Measurements from ENCODE around the gene NRK.
"Not testable (repeated sequence)": the region's sequence is repeated elsewhere in the genome, so short reads cannot be mapped to it uniquely, and the experiment has no call there.

The NRK gene

GRCh38 chrX:105909576-105909975 lies 87.2 kb downstream of the NRK start:
- DNase-seq = no peak

GRCh38 chrX:105910563-105911105 lies 88.3 kb downstream of the NRK start:
- no peak for DNase-seq

- DNase-seq = no peak
Measured at GRCh38 chrX:105945266-105945665, 122.9 kb downstream of the NRK start.

DNA sequence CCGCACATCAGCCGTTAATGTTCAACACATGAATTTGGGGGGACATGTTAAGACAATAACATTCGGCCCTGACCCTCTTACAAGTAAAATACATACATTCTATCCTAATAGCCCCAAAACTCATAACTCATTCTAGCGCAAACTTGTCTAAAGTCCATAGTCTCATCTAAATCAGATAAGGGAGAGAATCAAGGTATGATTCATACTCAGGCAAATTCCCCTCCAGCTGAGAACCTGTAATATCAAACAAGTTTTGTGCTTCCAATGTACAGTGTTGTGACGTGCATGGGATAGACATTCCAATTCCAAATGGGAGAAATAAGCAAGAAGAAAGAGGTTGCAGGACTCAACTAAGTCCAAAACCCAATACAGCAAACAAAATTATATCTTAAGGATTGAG lies 147.1 kb downstream of the NRK start:
- no peak for DNase-seq

DNA sequence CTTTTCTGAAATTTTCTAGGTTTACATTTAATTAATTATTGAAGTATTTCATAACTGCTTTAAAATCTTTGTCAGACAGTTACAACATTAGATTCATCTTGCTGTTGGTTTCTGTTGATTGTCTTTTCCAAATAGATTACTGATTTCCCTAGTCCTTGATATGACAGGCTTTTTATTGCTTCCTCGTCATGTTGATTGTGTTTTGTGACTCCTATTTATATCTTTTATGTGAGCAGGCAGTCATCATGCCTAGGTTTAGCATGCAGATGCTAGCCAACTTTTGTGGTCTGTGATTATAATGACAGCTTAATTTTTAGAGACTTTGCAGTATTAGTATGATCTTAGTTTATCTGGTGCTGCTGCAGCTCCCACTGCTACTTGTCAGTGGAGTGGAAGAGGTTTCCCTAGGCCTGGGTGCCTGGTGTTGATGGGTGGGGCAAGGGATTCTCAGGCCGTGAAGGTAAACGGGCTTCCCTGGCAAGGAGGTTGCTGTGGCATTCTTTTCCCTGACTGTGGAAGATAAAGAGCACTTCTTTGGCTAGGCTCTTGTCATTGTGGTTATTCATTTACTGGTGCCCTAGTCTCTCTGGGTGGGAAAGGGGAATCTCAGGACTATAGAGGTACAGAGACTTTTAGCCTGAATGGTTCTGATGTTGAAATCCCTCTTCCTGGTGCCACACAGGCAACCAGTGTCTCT lies 150.5 kb downstream of the NRK start:
- DNase-seq = no peak

DNA sequence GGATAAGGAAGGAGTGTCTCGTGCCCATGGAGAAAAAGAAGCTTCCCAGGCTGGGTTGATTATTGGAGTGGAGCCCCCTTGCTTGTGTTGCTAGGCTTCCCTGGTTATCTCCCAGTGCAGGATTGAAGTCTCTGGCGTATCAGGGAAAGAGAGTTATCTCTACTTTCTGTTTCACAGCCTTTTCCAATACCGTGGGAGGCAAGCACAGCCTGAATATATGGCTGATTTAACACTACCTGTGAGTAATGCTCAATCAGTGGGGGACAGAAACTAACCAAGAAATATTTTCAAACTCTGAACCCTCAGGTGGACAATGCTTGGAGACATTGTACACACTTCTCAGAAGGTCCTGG lies 151.0 kb downstream of the NRK start:
- DNase-seq = no peak

GRCh38 chrX:105975382-105975781 lies 153.0 kb downstream of the NRK start:
- DNase-seq = no peak

DNA sequence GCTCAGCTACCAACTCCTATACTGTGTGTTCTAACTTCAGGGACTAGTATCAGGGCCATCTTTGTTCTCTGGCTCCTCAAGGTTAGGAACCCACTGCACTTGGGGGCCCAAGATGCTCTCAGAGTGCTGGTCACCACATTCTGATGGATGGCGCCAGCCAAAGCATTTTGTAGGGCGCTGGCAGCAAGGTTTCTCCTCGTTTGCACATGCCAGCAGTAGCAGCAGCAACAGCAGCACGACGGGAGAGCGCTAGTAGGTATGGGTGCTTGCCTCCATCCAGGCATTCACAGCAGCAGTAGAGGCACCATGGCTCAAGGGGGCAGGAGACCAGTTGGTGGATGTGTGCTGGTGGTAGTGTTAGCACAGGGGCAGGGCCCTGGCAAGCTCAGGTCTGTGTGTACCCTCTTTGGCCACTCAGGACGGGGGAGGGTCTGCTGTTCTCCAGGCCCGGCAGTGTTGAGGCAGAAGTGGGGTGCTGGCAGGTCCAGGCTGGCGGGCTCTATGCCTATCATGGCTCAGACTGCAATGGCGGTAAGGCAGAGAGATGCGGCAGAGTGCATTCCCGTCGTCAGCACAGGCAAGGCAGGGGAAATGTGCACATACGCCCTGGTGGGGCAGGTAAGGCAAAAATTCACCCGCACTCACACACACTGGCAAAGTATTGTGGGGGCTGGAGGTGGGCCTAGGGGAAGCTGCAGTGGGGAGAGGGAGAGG lies 159.6 kb downstream of the NRK start:
- no peak for DNase-seq

DNA sequence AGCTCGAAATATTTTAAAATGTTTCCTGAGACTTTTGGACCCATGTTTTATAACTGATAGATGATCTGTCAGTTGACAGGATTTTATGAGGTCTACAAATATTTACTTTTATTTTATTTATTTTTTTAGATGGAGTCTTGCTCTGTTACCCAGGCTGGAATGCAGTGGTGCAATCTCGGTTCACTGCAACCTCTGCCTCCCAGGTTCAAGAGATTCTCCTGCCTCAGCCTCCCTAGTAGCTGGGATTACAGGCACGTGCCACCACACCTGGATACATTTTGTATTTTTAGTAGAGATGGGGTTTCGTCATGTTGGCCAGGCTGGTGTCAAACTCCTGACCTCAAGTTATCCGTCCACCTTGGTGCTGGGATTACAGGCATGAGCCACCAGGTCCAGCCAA lies 166.1 kb downstream of the NRK start:
- DNase-seq = not testable (repeated sequence)

DNA sequence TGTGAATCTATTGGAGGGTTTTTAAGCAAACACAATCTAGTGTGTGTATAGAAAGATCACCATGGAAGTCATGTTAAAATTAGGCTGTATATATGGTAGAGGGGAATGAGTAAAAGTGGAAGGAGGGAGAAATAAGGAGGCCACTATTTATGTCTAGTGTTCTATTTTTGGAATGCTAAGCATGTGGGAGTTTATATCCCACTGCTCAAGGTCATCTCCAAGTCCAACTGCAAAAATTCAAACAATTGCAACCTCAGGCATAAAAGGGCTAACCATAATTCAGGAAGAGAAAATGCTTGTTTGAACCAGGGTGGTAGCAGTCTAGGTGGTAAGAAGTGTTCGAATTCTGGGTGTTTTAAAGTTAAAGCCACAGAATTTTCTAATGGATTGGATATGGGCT lies 177.0 kb downstream of the NRK start:
- DNase-seq = no peak

GRCh38 chrX:106000203-106000602 lies 177.9 kb downstream of the NRK start:
- DNase-seq = no peak

GRCh38 chrX:106000609-106001008 lies 178.3 kb downstream of the NRK start:
- not testable (repeated sequence) for DNase-seq

DNA sequence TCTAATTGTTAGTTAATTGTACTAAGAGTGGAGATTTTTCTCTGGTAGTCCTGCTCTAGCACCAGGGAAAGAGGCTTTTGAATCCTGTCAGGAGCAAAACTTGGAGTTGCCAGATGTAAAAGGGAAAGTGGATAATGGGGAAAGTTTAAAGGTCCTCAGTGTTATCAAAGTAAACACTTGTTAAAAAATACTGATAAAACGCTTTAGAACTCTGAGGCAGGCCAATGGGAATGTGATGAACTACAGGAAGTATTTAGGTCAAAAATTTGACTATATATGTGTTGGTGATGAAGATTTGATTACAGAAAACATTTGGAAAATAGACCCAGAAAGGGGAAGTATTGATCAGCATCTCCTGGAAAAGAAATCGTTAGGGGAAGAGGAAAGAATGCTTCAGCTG lies 183.3 kb downstream of the NRK start:
- no peak for DNase-seq

GRCh38 chrX:106007815-106008214 lies 185.5 kb downstream of the NRK start:
- DNase-seq = no peak

All from activated CD4-positive, alpha-beta T cell treated with anti-CD3 and anti-CD28 coated beads for 48 hours (primary cell).